GM23338 (cell line): ENCODE measurements around the gene NLGN3. TPM values are rescaled to one million over a fixed set of nuclear protein-coding genes. Genes with fewer than 3 reads are reported as not detected.

Experiments used
- ATAC-seq: fragments of 200-7000 bp; cut with Tn5 transposase; 3 replicates; pipeline ENCODE4 v1.9.1; 2020
- DNase-seq: peaks from one replicate; pipeline ENCODE4 v3.0.0-alpha.2; 2015; ENCODE audit warnings: low spot score
- H2AFZ ChIP-seq: fragments of 200-600 bp; sonication (generic); 2 replicates; pipeline ENCODE4 v1.8.0; 2016; ENCODE audit warnings: antibody characterized with exemption, mild to moderate bottlenecking, moderate library complexity
- H3F3A ChIP-seq: fragments of 200-600 bp; sonication (generic); replicated peaks from 2 replicates; pipeline ENCODE4 v1.8.0; 2017; ENCODE audit warnings: antibody characterized with exemption, mixed run types, low read depth
- H3K27ac ChIP-seq: fragments of 200-600 bp; sonication (generic); 2 replicates; pipeline ENCODE4 v1.6.1; 2016; ENCODE audit warnings: low read depth
- H3K27me3 ChIP-seq: fragments of 200-600 bp; sonication (generic); 2 replicates; pipeline ENCODE4 v1.8.0; 2016; ENCODE audit warnings: mild to moderate bottlenecking, mixed run types, moderate library complexity; ENCODE audit not compliant: insufficient read depth
- H3K36me3 ChIP-seq: fragments of 200-600 bp; sonication (generic); 2 replicates; pipeline ENCODE4 v1.8.0; 2016; ENCODE audit warnings: mild to moderate bottlenecking; ENCODE audit not compliant: insufficient read depth
- H3K4me1 ChIP-seq: fragments of 200-600 bp; sonication (generic); 2 replicates; pipeline ENCODE4 v1.8.0; 2016; ENCODE audit warnings: mild to moderate bottlenecking, moderate library complexity; ENCODE audit not compliant: insufficient read depth
- H3K4me2 ChIP-seq: fragments of 200-600 bp; sonication (generic); 2 replicates; pipeline ENCODE4 v1.7.1; 2017; ENCODE audit warnings: mixed run types
- H3K4me3 ChIP-seq: fragments of 200-600 bp; sonication (generic); 2 replicates; pipeline ENCODE4 v1.6.1; 2016; ENCODE audit warnings: mixed run types
- H3K79me2 ChIP-seq: fragments of 200-600 bp; sonication (generic); replicated peaks from 2 replicates; pipeline ENCODE4 v1.8.0; 2017; ENCODE audit warnings: mild to moderate bottlenecking; ENCODE audit not compliant: insufficient read depth
- H3K9me2 ChIP-seq: fragments of 200-600 bp; sonication (generic); 2 replicates; pipeline ENCODE4 v1.8.0; 2017; ENCODE audit not compliant: insufficient read depth
- H4K20me1 ChIP-seq: fragments of 200-600 bp; sonication (generic); replicated peaks from 2 replicates; pipeline ENCODE4 v1.8.0; 2017; ENCODE audit warnings: mild to moderate bottlenecking; ENCODE audit not compliant: insufficient read depth
- H3K27ac Mint-ChIP-seq: 2 replicates; pipeline ENCODE4 v1.8.0; 2020; ENCODE audit warnings: inconsistent platforms, mild to moderate bottlenecking, moderate library complexity, mixed read lengths
- H3K27me3 Mint-ChIP-seq: 3 replicates; pipeline ENCODE4 v1.8.0; 2022; ENCODE audit warnings: low read depth, mild to moderate bottlenecking, moderate library complexity, mixed read lengths, inconsistent platforms; ENCODE audit not compliant: insufficient read depth, poor library complexity
- H3K36me3 Mint-ChIP-seq: 3 replicates; pipeline ENCODE4 v1.8.0; 2021; ENCODE audit warnings: low read depth, mild to moderate bottlenecking, inconsistent platforms, moderate library complexity, mixed read lengths
- H3K4me1 Mint-ChIP-seq: 3 replicates; pipeline ENCODE4 v1.8.0; 2020; ENCODE audit warnings: mild to moderate bottlenecking, inconsistent platforms, mixed read lengths
- H3K4me3 Mint-ChIP-seq: 3 replicates; pipeline ENCODE4 v1.8.0; 2021; ENCODE audit warnings: moderate library complexity, mild to moderate bottlenecking, inconsistent platforms, mixed read lengths
- H3K9me3 Mint-ChIP-seq: 3 replicates; pipeline ENCODE4 v1.8.0; 2020; ENCODE audit warnings: moderate library complexity, mild to moderate bottlenecking, inconsistent platforms, mixed read lengths
- CREB1 ChIP-seq: fragments of 250-450 bp; sonication (Bioruptor Pico); IDR thresholded peaks from 2 replicates; pipeline ENCODE4 v1.5.0; 2020; ENCODE audit warnings: low read depth, mild to moderate bottlenecking, moderate library complexity
- EZH2phosphoT487 ChIP-seq: fragments of 200-600 bp; sonication (generic); IDR thresholded peaks from one replicate; pipeline ENCODE4 v1.8.1; 2018; ENCODE audit warnings: antibody characterized with exemption; ENCODE audit not compliant: unreplicated experiment
- JUNB ChIP-seq: IDR thresholded peaks from one replicate; pipeline ENCODE4 v1.6.1; 2016; ENCODE audit warnings: antibody characterized with exemption; ENCODE audit not compliant: unreplicated experiment
- NANOG ChIP-seq: IDR thresholded peaks from 2 replicates; pipeline ENCODE4 v1.6.1; 2016; ENCODE audit warnings: antibody characterized with exemption, borderline replicate concordance
- POLR2AphosphoS5 ChIP-seq: IDR thresholded peaks from 2 replicates; pipeline ENCODE4 v1.6.1; 2016; ENCODE audit warnings: antibody characterized with exemption, low read depth
- STAT1 ChIP-seq: IDR thresholded peaks from one replicate; pipeline ENCODE4 v1.6.1; 2016; ENCODE audit warnings: antibody characterized with exemption; ENCODE audit not compliant: unreplicated experiment
- ZNF331 ChIP-seq: fragments of 250-450 bp; sonication (Bioruptor Pico); IDR thresholded peaks from 2 replicates; pipeline ENCODE4 v1.5.0; 2020; ENCODE audit warnings: low read depth, mild to moderate bottlenecking, moderate library complexity
- polyA plus RNA-seq: library from polyadenylated mRNA; unstranded; fragments of >200 nt; fragmentation: Nextera tagmentation; extraction: Ambion mirVana; gene quantifications from 2 replicates; pipeline ENCODE4 v1.2.1, GENCODE V29; 2016
- total RNA-seq: library from RNA; depleted of rRNA; stranded (reverse); fragments of >200 nt; shearing (Covaris generic); gene quantifications from 2 replicates; pipeline ENCODE4 v1.2.3, GENCODE V29; 2014
- TF ChIP-seq, protein P1 (sequence below), 2 experiments: fragments of 200-600 bp in 1 of 2; sonication (generic) in 1 of 2; conservative IDR thresholded peaks; 2 replicates each; pipeline versions ENCODE4 v1.5.1 to v1.6.1; 2016 to 2017; ENCODE audit warnings: antibody characterized with exemption in 2 of 2, low read depth in 2 of 2, mild to moderate bottlenecking in 2 of 2, moderate library complexity in 1 of 2
- TF ChIP-seq, protein P2 (sequence below): IDR thresholded peaks from one replicate; pipeline ENCODE4 v1.6.1; 2018; ENCODE audit warnings: antibody characterized with exemption; ENCODE audit not compliant: unreplicated experiment
- TF ChIP-seq, protein P3 (sequence below): fragments of 250-450 bp; sonication (Bioruptor Pico); IDR thresholded peaks from 2 replicates; pipeline ENCODE4 v1.5.0; 2020; ENCODE audit warnings: mild to moderate bottlenecking, moderate library complexity

Gene NLGN3
- total and polyA plus RNA-seq, 2 experiments from 2014 or later = 4.5 to 17.2 TPM

- H3K79me2 ChIP-seq = no peaks in the 10 kb centered on the region
- no peak overlapping the region for H3K4me3 Mint-ChIP-seq
- no peak overlapping the region for H3K27ac Mint-ChIP-seq
- H3K36me3 ChIP-seq = no peaks in the 10 kb centered on the region
- TF ChIP-seq POLR2AphosphoS5 = no peak
- no peak for TF ChIP-seq NANOG
- no peak for TF ChIP-seq ZNF331 (CRISPR knock-in tag)
- TF ChIP-seq JUNB = no peak
- TF ChIP-seq, protein P1, sequence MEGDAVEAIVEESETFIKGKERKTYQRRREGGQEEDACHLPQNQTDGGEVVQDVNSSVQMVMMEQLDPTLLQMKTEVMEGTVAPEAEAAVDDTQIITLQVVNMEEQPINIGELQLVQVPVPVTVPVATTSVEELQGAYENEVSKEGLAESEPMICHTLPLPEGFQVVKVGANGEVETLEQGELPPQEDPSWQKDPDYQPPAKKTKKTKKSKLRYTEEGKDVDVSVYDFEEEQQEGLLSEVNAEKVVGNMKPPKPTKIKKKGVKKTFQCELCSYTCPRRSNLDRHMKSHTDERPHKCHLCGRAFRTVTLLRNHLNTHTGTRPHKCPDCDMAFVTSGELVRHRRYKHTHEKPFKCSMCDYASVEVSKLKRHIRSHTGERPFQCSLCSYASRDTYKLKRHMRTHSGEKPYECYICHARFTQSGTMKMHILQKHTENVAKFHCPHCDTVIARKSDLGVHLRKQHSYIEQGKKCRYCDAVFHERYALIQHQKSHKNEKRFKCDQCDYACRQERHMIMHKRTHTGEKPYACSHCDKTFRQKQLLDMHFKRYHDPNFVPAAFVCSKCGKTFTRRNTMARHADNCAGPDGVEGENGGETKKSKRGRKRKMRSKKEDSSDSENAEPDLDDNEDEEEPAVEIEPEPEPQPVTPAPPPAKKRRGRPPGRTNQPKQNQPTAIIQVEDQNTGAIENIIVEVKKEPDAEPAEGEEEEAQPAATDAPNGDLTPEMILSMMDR (conservative IDR thresholded peaks at IDR 0.05; ENCODE audit: low read depth in 2 of 2) = no peak
- TF ChIP-seq, protein P2, sequence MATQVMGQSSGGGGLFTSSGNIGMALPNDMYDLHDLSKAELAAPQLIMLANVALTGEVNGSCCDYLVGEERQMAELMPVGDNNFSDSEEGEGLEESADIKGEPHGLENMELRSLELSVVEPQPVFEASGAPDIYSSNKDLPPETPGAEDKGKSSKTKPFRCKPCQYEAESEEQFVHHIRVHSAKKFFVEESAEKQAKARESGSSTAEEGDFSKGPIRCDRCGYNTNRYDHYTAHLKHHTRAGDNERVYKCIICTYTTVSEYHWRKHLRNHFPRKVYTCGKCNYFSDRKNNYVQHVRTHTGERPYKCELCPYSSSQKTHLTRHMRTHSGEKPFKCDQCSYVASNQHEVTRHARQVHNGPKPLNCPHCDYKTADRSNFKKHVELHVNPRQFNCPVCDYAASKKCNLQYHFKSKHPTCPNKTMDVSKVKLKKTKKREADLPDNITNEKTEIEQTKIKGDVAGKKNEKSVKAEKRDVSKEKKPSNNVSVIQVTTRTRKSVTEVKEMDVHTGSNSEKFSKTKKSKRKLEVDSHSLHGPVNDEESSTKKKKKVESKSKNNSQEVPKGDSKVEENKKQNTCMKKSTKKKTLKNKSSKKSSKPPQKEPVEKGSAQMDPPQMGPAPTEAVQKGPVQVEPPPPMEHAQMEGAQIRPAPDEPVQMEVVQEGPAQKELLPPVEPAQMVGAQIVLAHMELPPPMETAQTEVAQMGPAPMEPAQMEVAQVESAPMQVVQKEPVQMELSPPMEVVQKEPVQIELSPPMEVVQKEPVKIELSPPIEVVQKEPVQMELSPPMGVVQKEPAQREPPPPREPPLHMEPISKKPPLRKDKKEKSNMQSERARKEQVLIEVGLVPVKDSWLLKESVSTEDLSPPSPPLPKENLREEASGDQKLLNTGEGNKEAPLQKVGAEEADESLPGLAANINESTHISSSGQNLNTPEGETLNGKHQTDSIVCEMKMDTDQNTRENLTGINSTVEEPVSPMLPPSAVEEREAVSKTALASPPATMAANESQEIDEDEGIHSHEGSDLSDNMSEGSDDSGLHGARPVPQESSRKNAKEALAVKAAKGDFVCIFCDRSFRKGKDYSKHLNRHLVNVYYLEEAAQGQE = no peak
- TF ChIP-seq, protein P3, sequence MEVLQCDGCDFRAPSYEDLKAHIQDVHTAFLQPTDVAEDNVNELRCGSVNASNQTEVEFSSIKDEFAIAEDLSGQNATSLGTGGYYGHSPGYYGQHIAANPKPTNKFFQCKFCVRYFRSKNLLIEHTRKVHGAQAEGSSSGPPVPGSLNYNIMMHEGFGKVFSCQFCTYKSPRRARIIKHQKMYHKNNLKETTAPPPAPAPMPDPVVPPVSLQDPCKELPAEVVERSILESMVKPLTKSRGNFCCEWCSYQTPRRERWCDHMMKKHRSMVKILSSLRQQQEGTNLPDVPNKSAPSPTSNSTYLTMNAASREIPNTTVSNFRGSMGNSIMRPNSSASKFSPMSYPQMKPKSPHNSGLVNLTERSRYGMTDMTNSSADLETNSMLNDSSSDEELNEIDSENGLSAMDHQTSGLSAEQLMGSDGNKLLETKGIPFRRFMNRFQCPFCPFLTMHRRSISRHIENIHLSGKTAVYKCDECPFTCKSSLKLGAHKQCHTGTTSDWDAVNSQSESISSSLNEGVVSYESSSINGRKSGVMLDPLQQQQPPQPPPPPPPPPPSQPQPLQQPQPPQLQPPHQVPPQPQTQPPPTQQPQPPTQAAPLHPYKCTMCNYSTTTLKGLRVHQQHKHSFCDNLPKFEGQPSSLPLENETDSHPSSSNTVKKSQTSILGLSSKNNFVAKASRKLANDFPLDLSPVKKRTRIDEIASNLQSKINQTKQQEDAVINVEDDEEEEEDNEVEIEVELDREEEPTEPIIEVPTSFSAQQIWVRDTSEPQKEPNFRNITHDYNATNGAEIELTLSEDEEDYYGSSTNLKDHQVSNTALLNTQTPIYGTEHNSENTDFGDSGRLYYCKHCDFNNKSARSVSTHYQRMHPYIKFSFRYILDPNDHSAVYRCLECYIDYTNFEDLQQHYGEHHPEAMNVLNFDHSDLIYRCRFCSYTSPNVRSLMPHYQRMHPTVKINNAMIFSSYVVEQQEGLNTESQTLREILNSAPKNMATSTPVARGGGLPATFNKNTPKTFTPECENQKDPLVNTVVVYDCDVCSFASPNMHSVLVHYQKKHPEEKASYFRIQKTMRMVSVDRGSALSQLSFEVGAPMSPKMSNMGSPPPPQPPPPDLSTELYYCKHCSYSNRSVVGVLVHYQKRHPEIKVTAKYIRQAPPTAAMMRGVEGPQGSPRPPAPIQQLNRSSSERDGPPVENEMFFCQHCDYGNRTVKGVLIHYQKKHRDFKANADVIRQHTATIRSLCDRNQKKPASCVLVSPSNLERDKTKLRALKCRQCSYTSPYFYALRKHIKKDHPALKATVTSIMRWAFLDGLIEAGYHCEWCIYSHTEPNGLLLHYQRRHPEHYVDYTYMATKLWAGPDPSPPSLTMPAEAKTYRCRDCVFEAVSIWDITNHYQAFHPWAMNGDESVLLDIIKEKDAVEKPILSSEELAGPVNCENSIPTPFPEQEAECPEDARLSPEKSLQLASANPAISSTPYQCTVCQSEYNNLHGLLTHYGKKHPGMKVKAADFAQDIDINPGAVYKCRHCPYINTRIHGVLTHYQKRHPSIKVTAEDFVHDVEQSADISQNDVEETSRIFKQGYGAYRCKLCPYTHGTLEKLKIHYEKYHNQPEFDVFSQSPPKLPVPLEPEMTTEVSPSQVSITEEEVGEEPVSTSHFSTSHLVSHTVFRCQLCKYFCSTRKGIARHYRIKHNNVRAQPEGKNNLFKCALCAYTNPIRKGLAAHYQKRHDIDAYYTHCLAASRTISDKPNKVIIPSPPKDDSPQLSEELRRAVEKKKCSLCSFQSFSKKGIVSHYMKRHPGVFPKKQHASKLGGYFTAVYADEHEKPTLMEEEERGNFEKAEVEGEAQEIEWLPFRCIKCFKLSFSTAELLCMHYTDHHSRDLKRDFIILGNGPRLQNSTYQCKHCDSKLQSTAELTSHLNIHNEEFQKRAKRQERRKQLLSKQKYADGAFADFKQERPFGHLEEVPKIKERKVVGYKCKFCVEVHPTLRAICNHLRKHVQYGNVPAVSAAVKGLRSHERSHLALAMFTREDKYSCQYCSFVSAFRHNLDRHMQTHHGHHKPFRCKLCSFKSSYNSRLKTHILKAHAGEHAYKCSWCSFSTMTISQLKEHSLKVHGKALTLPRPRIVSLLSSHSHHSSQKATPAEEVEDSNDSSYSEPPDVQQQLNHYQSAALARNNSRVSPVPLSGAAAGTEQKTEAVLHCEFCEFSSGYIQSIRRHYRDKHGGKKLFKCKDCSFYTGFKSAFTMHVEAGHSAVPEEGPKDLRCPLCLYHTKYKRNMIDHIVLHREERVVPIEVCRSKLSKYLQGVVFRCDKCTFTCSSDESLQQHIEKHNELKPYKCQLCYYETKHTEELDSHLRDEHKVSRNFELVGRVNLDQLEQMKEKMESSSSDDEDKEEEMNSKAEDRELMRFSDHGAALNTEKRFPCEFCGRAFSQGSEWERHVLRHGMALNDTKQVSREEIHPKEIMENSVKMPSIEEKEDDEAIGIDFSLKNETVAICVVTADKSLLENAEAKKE (CRISPR knock-in tag) = no peak
- no peak for TF ChIP-seq EZH2phosphoT487
- no peak for TF ChIP-seq CREB1 (CRISPR knock-in tag)
- TF ChIP-seq STAT1 = no peak
- ATAC-seq = no peak
- no peaks in the 10 kb centered on the region for H4K20me1 ChIP-seq
- no peak overlapping the region for H3K4me2 ChIP-seq
- no peak overlapping the region for H3K27ac ChIP-seq
- no peaks in the 10 kb centered on the region for H3K4me1 ChIP-seq
- no peak overlapping the region for H2AFZ ChIP-seq
- no peak for DNase-seq
- H3K27me3 Mint-ChIP-seq = peaks cover 12% of the 10 kb centered on the region
- peaks cover 25% of the 10 kb centered on the region for H3K4me1 Mint-ChIP-seq
- no peaks in the 10 kb centered on the region for H3F3A ChIP-seq
- no peaks in the 10 kb centered on the region for H3K9me2 ChIP-seq
- no peaks in the 10 kb centered on the region for H3K27me3 ChIP-seq
- no peaks in the 10 kb centered on the region for H3K9me3 Mint-ChIP-seq
- H3K36me3 Mint-ChIP-seq = peaks cover 9% of the 10 kb centered on the region; the same call in 2 of the 3 replicates
- H3K4me3 ChIP-seq = no peak overlapping the region
Measured at GRCh38 chrX:71168134-71168533, 23.5 kb downstream of the NLGN3 start.
